Endothelial cell of umbilical vein (primary cell): ENCODE results near the gene NEK6. TPM values are rescaled to one million over a fixed set of nuclear protein-coding genes. Genes with fewer than 3 reads are reported as not detected.

Source experiments
- BruUV-seq: library from RNA; stranded (reverse); fragments of 400-500 nt; replicated peaks from 2 replicates; lab custom pipeline; 2021; lab: Mats Ljungman, UMichigan
- CTCF ChIA-PET: fragments of 300-600, 350-600 bp; sonication (Branson Sonifier 250); formaldehyde crosslinking; loops from one replicate; lab custom pipeline; 2021; ENCODE audit warnings: antibody characterized with exemption, inconsistent platforms; lab: Charles Lee
- POLR2A ChIA-PET: fragments of 300-600, 350-600 bp; sonication (Branson Sonifier 250); formaldehyde crosslinking; loops from one replicate; lab custom pipeline; 2021; ENCODE audit warnings: antibody characterized with exemption, inconsistent platforms; lab: Charles Lee
- DNase-seq: peaks from one replicate; pipeline ENCODE4 v3.0.0-alpha.2; 2011; ENCODE audit warnings: low read depth, low spot score
- FAIRE-seq: peaks from 2 replicates; lab custom pipeline; 2011; peaks lifted over from hg19 to GRCh38; lab: Jason Lieb, UNC
- H2AFZ ChIP-seq: 2 replicates; pipeline ENCODE4 v1.6.0; 2012; ENCODE audit warnings: low read depth, low read length, control low read depth, inconsistent platforms
- H3K27ac ChIP-seq: 2 replicates; pipeline ENCODE4 v1.5.1; 2011; ENCODE audit warnings: low read depth, mild to moderate bottlenecking, control low read depth, low read length, moderate library complexity; ENCODE audit not compliant: insufficient read depth
- H3K27me3 ChIP-seq, 2 experiments: 2 replicates each; pipeline versions ENCODE4 v1.6.0 to v1.6.1; 2011; ENCODE audit warnings: low read length in 2 of 2, mixed read lengths in 1 of 2; ENCODE audit not compliant: control insufficient read depth in 2 of 2, insufficient read depth in 2 of 2
- H3K36me3 ChIP-seq, 2 experiments: 2 replicates in 1 of 2; 3 replicates in 1 of 2; pipeline ENCODE4 v1.5.1; 2011; ENCODE audit warnings: low read length in 2 of 2, mild to moderate bottlenecking in 1 of 2, moderate library complexity in 1 of 2; ENCODE audit not compliant: control insufficient read depth in 2 of 2, insufficient read depth in 2 of 2; ENCODE audit errors: extremely low read depth in 1 of 2
- H3K4me1 ChIP-seq: 3 replicates; pipeline ENCODE4 v1.5.1; 2011; ENCODE audit warnings: mild to moderate bottlenecking, low read length; ENCODE audit not compliant: control insufficient read depth, insufficient read depth; ENCODE audit errors: extremely low read depth
- H3K4me2 ChIP-seq: 2 replicates; pipeline ENCODE4 v1.6.1; 2011; ENCODE audit warnings: low read length, control low read depth, mixed read lengths; ENCODE audit not compliant: insufficient read depth
- H3K4me3 ChIP-seq, 3 experiments: fragments of 200-600 bp in 1 of 3; sonication (generic), shearing (Covaris generic) in 1 of 3; replicated peaks in 1 of 3; 2 replicates each; pipeline ENCODE4 v1.5.1; 2011 to 2016; ENCODE audit warnings: control low read depth in 3 of 3, low read length in 3 of 3, mild to moderate bottlenecking in 2 of 3, inconsistent platforms in 1 of 3, low read depth in 1 of 3, moderate library complexity in 1 of 3; ENCODE audit not compliant: insufficient read depth in 1 of 3
- H3K79me2 ChIP-seq: 2 replicates; pipeline ENCODE4 v1.6.0; 2012; ENCODE audit warnings: low read length, inconsistent platforms; ENCODE audit not compliant: control insufficient read depth, insufficient read depth
- H3K9ac ChIP-seq: replicated peaks from 2 replicates; pipeline ENCODE3; 2011; ENCODE audit warnings: low read length, control low read depth; ENCODE audit not compliant: insufficient read depth; ENCODE audit errors: extremely low read depth
- H3K9me1 ChIP-seq: replicated peaks from 3 replicates; pipeline ENCODE4 v1.6.0; 2011; ENCODE audit warnings: mild to moderate bottlenecking, low read length; ENCODE audit not compliant: control insufficient read depth, insufficient read depth; ENCODE audit errors: extremely low read depth
- H3K9me3 ChIP-seq: replicated peaks from 2 replicates; pipeline ENCODE4 v1.5.1; 2012; ENCODE audit warnings: low read length, inconsistent platforms; ENCODE audit not compliant: control insufficient read depth, insufficient read depth
- H4K20me1 ChIP-seq: replicated peaks from 2 replicates; pipeline ENCODE3; 2011; ENCODE audit warnings: mild to moderate bottlenecking, low read length; ENCODE audit not compliant: control insufficient read depth, insufficient read depth; ENCODE audit errors: extremely low read depth
- CTCF ChIP-seq, 2 donors: IDR thresholded peaks; 1 replicate in 1 of 2; 2 replicates in 1 of 2; pipeline ENCODE4 v1.5.1; 2011; ENCODE audit warnings: low read length in 2 of 2, mild to moderate bottlenecking in 2 of 2, moderate library complexity in 2 of 2, control low read depth in 1 of 2, inconsistent platforms in 1 of 2, low read depth in 1 of 2; ENCODE audit not compliant: insufficient read depth in 1 of 2; ENCODE audit errors: extremely low read depth in 1 of 2
- EZH2 ChIP-seq: IDR thresholded peaks from 2 replicates; pipeline ENCODE4 v1.6.1; 2012; ENCODE audit warnings: borderline replicate concordance, low read depth, mild to moderate bottlenecking, moderate library complexity, low read length, inconsistent platforms; ENCODE audit not compliant: severe bottlenecking
- FOS ChIP-seq: IDR thresholded peaks from 2 replicates; pipeline ENCODE4 v1.6.1; 2011; ENCODE audit warnings: mild to moderate bottlenecking, low read length, moderate library complexity, borderline replicate concordance; ENCODE audit not compliant: insufficient read depth
- GATA2 ChIP-seq: IDR thresholded peaks from 2 replicates; pipeline ENCODE4 v1.7.0; 2011; ENCODE audit warnings: low read depth, mild to moderate bottlenecking, moderate library complexity, mixed read lengths, low read length; ENCODE audit not compliant: insufficient read length, insufficient read depth
- JUN ChIP-seq: IDR thresholded peaks from 2 replicates; pipeline ENCODE4 v1.6.1; 2011; ENCODE audit warnings: borderline replicate concordance, low read depth; ENCODE audit not compliant: insufficient read length, insufficient read depth
- MAX ChIP-seq: IDR thresholded peaks from 2 replicates; pipeline ENCODE4 v1.6.1; 2011; ENCODE audit not compliant: insufficient read depth, insufficient read length
- MYC ChIP-seq: IDR thresholded peaks from one replicate; pipeline ENCODE4 v1.6.1; 2011; ENCODE audit warnings: mild to moderate bottlenecking, low read depth, low read length
- POLR2A ChIP-seq: IDR thresholded peaks from 2 replicates; pipeline ENCODE4 v1.6.1; 2012; ENCODE audit warnings: low read depth, mild to moderate bottlenecking, control low read depth, low read length
- POLR2AphosphoS5 ChIP-seq: IDR thresholded peaks from 2 replicates; pipeline ENCODE4 v1.6.1; 2012; ENCODE audit warnings: low read depth, mild to moderate bottlenecking, control low read depth, low read length, moderate library complexity; ENCODE audit not compliant: insufficient read depth
- dilution Hi-C: fragments of 300-500 bp; cut with MboI; formaldehyde crosslinking; loops from one replicate; pipeline ENCODE4 v1.15.0; 2019; ENCODE audit warnings: low sequenced_read_pairs; ENCODE audit not compliant: extremely low pct_ligation_motif_present
- intact Hi-C: fragments of 100-400 bp; cut with micrococcal nuclease; formaldehyde crosslinking; loops from one replicate; pipeline ENCODE4 v1.10.0; 2022
- polyA plus RNA-seq, 4 experiments: library from polyadenylated mRNA; depleted of rRNA in 3 of 4; stranded (reverse) in 3 of 4; unstranded in 1 of 4; fragments of >200 nt; gene quantifications; 2 replicates each; pipeline versions ENCODE4 v1.2.1 to v1.2.3, GENCODE V29; 2011 to 2012; ENCODE audit warnings: missing spikeins in 1 of 4
- total RNA-seq: library from RNA; stranded (reverse); gene quantifications from 2 replicates; pipeline ENCODE4 v1.2.3, GENCODE V29; 2021

NEK6 gene
- total and polyA plus RNA-seq, 2 donors (not counting 3 experiments of a cell fraction or from before 2014, with no cell fraction given): 64.3 to 67.1 TPM

GRCh38 chr9:124356745-124357390, 99.1 kb downstream of the NEK6 start:
- no peak for DNase-seq
- no peak for TF ChIP-seq CTCF (IDR thresholded peaks at IDR 0.05; ENCODE audit: extremely low read depth in 1 of 2, insufficient read depth in 1 of 2, low read depth in 1 of 2, low read length in 2 of 2)
- TF ChIP-seq MAX: no peak
- no peak for TF ChIP-seq EZH2
- no peak for TF ChIP-seq GATA2
- no peak for TF ChIP-seq FOS
- no peak for TF ChIP-seq MYC
- TF ChIP-seq POLR2AphosphoS5: no peak
- TF ChIP-seq JUN: no peak
- no peak for TF ChIP-seq POLR2A
- CTCF ChIA-PET: interaction anchor here (1.3 to 1.6 kb wide), 2 partner anchors 31 to 230 kb away, joined by 5 to 8 read pairs; no protein-coding TSS in a partner anchor
- Histone ChIP-seq H3K9ac (no peak overlapping the region), H3K27ac (no peak overlapping the region), H3K9me1 (no peaks in the 10 kb centered on the region), H3K27me3 (no peaks in the 10 kb centered on the region), H3K79me2 (peaks cover 72% of the 10 kb centered on the region), H3K4me3 (no peak overlapping the region), H3K4me1 (no peaks in the 10 kb centered on the region), H3K36me3 (peaks cover 6 to 23% of the 10 kb centered on the region in 2 experiments), H4K20me1 (peaks cover 2% of the 10 kb centered on the region), H3K9me3 (no peaks in the 10 kb centered on the region), H2AFZ (no peak overlapping the region), H3K4me2 (no peak overlapping the region)
- FAIRE-seq: no peak
- no TSS peak for BruUV-seq
- intact Hi-C loops: no loop called here
- dilution Hi-C loops: no loop called here
- POLR2A ChIA-PET: no interaction called here
